Glomerular visceral epithelial cell (primary cell): ENCODE measurements around the gene PNPLA6.

Experiments used
- DNase-seq: peaks from one replicate; pipeline ENCODE4 v3.0.0-alpha.2; 2016; ENCODE audit errors: extremely low spot score

Gene PNPLA6

DNA sequence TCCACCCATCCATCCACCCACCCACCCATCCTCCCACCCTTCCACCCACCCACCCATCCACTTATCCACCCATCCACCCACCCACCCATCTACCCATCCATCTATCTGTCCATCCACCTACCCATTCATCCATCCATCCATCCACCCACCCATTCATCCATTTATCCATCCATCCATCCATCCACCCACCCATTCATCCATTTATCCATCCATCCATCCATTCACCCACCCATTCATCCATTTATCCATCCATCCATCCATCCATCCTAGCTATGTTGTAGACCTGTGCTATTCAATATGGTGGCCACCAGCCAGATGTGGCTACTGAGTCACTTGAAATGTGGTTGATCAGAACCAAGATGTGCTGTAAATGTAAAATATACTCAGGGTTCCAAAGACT lies 65.2 kb downstream of the PNPLA6 start:
- no peak for DNase-seq

DNA sequence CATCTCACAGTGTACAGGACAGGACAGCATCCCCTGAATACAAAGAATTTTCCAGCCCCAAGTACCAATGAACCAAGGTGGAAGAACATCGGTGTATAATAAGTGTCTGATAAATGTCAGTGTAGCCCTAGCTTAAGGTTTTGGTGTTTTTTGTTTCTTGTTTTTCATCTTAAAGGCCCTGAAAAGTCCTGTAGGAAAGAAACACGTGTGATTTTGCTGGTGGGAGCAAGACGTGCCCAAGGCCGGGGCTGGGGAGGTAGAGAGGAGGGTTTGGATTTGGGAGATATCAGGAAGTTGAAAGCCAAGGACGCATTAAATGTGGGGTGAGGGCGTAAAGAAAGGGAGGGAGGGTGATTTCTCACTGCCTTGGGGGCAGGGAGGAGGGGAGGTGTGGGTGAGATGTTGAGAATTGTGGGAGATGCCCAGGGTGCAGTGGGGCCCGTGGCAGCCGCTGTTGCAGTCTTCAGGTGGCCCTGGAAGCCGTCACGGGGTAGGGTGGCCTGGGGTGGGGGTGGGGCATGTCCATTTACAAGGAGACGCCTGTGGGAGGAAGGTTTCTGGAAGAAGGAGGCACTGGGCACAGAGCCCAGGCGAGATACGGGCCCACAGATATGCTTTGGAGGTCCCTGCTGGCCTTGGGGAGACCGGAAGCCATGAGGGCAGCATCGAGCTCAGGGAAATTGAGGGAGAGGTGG lies 66.9 kb downstream of the PNPLA6 start:
- no peak for DNase-seq

- DNase-seq, result no peak
Measured at GRCh38 chr19:7602935-7603497, 67.5 kb downstream of the PNPLA6 start.

DNA sequence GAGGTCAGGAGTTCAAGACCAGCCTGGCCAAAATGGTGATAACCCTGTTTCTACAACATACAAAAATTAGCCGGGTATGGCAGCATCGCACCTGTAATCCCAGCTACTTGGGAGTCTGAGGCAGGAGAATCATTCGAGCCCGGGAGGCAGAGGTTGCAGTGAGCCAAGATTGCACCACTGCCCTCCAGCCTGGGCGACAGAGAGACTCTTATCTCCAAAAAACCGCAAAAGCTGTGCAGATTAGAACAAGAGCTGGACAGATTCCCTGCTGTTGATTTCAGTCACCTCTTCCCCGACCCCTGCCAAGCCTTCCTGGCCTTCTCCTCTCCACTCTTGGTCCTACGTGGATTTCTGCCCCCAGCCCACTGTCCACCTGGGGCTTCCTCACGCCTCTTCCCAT lies 68.4 kb downstream of the PNPLA6 start:
- no peak for DNase-seq

DNA sequence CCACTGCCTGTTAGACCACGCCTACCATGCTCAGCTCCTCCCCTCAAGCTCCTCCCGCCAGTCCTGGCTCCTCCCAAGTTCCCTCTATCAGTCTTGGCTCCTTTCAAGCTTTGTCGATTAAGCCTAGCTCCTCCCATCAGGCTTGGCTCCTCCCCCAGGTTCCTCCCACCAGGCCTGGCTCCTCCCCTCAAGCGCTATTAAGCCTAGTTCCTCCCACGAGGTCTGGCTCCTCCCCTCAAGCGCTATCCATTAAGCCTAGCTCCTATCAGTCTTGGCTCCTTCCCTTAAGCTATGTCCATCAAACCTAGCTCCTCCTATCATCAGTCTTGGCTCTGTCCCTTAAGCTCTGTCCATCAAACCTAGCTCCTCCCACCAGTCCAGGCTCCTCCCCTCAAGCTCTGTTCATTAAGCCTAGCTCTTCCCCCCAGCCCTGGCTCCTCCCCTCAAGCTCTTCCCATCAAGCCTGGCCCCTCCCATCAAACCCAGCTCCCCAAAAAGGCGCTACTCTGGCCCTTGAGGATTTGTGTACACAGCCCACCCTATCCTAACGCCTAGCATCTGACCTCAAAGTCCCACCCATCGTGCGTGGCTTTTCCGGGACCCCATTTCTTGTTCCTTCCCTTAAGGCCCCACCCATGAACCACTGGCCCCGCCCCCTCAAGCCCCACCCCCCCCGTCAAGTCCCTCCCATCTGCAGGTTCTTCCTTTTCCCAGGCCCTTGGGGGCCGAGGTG lies 70.1 kb downstream of the PNPLA6 start:
- DNase-seq, result peak; percentile 21

DNA sequence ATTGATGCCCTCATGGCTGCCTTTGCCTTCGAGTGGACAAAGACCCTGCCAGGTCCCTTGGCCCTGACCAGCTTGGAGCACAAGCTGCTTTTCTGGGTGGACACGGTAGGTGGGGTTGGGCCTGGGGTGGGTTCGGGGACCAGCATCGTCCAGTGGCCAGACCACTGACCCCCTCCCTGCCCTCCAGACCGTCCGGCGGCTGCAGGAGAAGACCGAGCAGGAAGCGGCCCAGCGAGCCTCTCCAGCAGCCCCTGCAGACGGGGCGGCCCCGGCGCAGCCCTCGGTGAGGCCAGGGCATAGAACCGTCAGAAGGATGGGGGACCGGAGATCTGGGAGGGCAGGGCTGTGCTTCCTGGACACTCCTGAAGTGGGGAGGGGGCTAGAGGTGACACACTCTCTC lies 70.8 kb downstream of the PNPLA6 start:
- no peak for DNase-seq

DNA sequence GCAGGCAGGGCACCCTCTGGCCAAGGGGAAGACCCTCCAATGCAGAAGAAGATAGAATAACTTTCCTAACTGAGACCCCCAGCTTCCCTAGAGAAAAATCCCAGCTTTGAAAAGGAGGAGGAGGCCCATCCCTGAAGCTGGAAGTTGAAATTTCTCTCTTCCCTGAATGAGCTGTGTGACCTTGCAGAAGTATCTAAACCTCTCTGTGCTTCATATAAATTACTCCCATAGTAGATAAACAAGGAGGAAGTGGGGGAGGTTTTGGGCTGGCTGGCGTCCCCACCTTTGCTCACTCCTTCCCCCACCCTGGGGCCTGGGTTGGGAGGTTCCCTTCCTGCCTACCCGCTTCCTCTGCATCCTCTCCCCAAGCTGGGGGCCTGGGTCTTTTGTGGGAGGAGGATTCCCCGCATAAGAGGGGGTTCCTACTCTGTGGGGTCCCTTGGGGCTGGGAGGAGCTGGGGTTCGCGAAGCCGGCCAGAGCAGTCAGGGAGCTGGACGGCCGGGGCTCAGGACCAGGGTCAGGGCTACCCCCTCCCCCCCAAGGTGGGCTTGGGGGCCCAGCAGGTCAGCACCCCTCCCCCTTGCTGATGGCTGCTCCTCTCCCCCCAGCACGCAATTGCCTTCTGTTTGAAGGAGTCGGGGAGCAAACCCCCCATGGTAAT lies 71.8 kb downstream of the PNPLA6 start:
- no peak for DNase-seq

- DNase-seq, result no peak
Measured at GRCh38 chr19:7607874-7608560, 72.5 kb downstream of the PNPLA6 start.

DNA sequence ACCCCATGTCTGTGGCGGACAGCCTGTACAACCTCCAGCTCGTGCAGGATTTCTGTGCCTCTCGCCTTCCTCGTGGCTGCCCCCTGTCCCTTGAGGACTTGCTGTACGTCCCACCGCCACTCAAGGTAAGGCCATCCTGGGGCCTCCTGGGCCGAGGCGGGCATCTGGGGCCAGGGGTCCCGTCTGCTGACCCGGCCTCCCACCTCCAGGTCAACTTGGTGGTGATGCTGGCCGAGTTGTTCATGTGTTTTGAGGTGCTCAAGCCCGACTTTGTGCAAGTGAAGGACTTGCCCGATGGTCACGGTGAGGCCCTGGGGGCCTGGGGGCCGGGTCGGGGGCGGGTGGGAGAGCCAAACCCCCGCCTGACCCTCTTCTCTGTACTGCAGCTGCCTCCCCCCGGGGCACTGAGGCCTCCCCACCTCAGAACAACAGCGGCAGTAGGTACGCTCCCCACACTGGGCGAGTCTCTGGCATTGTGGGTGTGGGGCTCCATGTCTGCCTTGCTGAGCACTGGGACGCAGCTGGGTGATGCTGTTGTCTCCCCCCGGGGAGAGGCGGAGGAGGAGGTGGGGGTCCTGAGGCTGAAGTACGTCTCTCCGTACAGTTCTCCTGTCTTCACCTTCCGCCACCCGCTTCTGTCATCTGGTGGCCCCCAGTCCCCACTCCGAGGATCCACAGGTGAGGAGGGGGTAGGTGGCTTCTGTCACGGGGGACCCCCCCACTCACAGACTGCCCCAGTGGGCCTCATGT lies 75.1 kb downstream of the PNPLA6 start:
- DNase-seq, result no peak
